Cardiac muscle cell (in vitro differentiated cells and primary cell): ENCODE results near the gene RAB36. TPM values are rescaled to one million over a fixed set of nuclear protein-coding genes. Genes with fewer than 3 reads are reported as not detected.

Source experiments
- DNase-seq, 2 donors: peaks; one replicate each; pipeline versions ENCODE4 v3.0.0 to v3.0.0-alpha.2; 2010 to 2017; ENCODE audit warnings: low read depth in 1 of 2, low spot score in 1 of 2
- H3K27ac ChIP-seq: fragments of 200-600 bp; sonication (generic); 2 replicates; pipeline ENCODE4 v1.5.1; 2016
- H3K27me3 ChIP-seq: fragments of 200-600 bp; sonication (generic); 2 replicates; pipeline ENCODE4 v1.6.0; 2016; ENCODE audit warnings: control low read depth
- H3K36me3 ChIP-seq: fragments of 200-600 bp; sonication (generic); 2 replicates; pipeline ENCODE4 v1.5.1; 2016; ENCODE audit warnings: control low read depth
- H3K4me1 ChIP-seq: fragments of 200-600 bp; sonication (generic); 2 replicates; pipeline ENCODE4 v1.8.1; 2017; ENCODE audit warnings: low read depth, mild to moderate bottlenecking, mixed run types
- H3K4me3 ChIP-seq: fragments of 200-600 bp; sonication (generic); 2 replicates; pipeline ENCODE4 v1.5.1; 2016; ENCODE audit warnings: mild to moderate bottlenecking
- H3K9me3 ChIP-seq: fragments of 200-600 bp; sonication (generic); 2 replicates; pipeline ENCODE4 v1.5.1; 2017; ENCODE audit warnings: low read depth, mild to moderate bottlenecking, control low read depth
- polyA plus RNA-seq: library from polyadenylated mRNA; unstranded; fragments of >200 nt; fragmentation: Nextera tagmentation; extraction: Ambion mirVana; gene quantifications from 2 replicates; pipeline ENCODE4 v1.2.1, GENCODE V29; 2016
- total RNA-seq: library from RNA; depleted of rRNA; stranded (reverse); fragments of >200 nt; gene quantifications from 2 replicates; pipeline ENCODE4 v1.2.3, GENCODE V29; 2016
- TF ChIP-seq, protein P1 (sequence below): IDR thresholded peaks from 2 replicates; pipeline ENCODE4 v1.5.1; 2012; ENCODE audit warnings: low read depth, mild to moderate bottlenecking, low read length

Gene RAB36
- total and polyA plus RNA-seq, 2 experiments from 2014 or later: 2.9 to 6.7 TPM

DNA sequence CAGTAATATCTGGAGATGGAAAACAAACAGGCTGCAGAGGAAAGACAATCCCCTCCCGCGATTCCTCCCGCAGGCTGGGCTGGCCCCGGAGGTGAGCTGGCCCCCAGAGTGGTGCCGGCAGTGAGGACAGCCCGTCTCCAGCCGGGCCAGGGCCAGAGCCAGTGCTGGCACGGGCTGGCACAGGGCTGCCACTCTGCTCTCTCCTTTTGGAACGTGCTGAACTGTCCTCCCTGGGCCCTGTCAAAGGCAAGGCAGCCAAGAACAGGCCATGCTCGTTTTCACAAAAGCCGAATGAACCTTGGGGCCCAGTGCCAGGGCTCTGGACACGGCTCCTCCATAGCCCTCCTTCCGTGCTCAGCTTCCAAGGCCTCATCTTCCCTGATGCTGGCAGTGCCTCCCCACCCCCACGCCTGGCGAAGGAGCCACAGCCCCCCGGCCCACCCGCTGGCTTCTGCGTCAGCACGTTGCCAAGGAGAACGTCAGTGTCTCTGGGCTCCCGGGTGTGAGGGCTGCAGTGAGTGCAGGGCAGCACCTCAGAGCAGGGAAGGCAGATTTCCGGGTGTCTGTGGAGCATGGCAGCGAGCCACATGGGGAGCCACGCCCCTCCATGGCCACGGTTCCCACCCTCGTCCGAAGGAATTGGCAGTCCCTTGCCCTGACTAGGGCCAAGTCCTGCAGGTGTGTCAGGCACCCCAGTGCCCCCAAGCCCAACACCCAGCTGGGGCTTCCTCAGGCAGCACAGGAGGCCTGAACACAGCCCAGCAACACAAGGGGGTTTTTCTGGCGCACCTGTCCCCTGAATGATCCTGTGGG is 46.4 kb upstream of the RAB36 start:
- no peak overlapping the region for H3K4me3 ChIP-seq
- H3K36me3 ChIP-seq: no peaks in the 10 kb centered on the region
- no peaks in the 10 kb centered on the region for H3K9me3 ChIP-seq
- no peak for DNase-seq
- H3K27me3 ChIP-seq: no peaks in the 10 kb centered on the region
- H3K4me1 ChIP-seq: no peaks in the 10 kb centered on the region
- TF ChIP-seq, protein P1, sequence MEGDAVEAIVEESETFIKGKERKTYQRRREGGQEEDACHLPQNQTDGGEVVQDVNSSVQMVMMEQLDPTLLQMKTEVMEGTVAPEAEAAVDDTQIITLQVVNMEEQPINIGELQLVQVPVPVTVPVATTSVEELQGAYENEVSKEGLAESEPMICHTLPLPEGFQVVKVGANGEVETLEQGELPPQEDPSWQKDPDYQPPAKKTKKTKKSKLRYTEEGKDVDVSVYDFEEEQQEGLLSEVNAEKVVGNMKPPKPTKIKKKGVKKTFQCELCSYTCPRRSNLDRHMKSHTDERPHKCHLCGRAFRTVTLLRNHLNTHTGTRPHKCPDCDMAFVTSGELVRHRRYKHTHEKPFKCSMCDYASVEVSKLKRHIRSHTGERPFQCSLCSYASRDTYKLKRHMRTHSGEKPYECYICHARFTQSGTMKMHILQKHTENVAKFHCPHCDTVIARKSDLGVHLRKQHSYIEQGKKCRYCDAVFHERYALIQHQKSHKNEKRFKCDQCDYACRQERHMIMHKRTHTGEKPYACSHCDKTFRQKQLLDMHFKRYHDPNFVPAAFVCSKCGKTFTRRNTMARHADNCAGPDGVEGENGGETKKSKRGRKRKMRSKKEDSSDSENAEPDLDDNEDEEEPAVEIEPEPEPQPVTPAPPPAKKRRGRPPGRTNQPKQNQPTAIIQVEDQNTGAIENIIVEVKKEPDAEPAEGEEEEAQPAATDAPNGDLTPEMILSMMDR: no peak
- no peak overlapping the region for H3K27ac ChIP-seq

DNA sequence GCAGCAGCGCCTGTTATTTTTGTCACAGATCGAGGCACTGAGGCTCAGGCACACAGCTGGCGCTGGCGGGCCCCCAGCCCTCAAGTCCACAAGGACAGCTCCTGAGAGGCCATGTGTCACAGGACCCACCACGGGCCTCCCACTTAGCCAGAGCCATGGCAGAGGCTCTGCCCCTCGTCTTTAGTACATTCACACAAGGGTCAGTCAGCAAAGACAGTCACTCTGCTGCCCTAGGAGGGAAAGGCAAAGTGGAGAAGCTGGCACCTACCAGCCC is 45.8 kb upstream of the RAB36 start:
- Histone ChIP-seq H3K9me3 (no peaks in the 10 kb centered on the region), H3K27me3 (no peaks in the 10 kb centered on the region), H3K36me3 (no peaks in the 10 kb centered on the region), H3K4me3 (no peak overlapping the region), H3K27ac (no peak overlapping the region), H3K4me1 (no peaks in the 10 kb centered on the region)
- TF ChIP-seq, protein P1: no peak
- peak in 1 of 2 donors; percentile 9 for DNase-seq

DNA sequence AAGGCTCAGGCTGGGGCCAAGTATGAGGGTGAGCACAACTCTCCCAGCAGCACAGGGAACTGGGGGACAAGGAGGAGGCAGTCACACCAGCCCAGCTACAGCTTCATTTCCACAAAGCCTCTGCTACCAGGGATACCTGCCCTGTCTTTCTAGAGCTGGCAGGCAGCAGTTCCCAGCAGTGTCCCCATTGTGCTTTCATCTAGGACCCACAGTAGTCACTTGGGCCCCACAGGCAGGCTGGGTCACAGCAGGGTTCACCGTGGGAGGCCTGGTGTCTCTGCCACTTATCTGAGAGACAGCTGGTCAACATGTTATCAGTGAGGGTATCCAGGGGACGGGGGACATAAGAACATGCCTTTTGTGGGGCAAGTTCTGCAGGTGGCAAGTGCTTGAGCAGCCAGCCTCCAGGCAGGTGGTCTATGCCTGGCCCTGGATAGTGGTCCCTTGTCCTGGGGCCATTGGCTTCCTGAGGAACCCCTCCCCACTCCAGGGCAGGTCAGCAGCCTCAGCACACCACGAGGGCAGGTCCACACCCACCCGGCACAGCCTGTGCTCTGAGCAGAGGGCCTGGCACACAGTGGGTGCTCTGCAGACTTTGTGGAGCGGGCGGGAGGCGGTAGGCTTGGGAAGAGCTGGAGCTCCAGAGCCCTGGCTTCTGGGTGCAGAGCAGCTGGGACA is 45.0 kb upstream of the RAB36 start:
- H3K4me3 ChIP-seq: no peak overlapping the region
- TF ChIP-seq, protein P1: no peak
- no peaks in the 10 kb centered on the region for H3K4me1 ChIP-seq
- no peak overlapping the region for H3K27ac ChIP-seq
- no peak for DNase-seq
- no peaks in the 10 kb centered on the region for H3K27me3 ChIP-seq
- no peaks in the 10 kb centered on the region for H3K36me3 ChIP-seq
- H3K9me3 ChIP-seq: no peaks in the 10 kb centered on the region

DNA sequence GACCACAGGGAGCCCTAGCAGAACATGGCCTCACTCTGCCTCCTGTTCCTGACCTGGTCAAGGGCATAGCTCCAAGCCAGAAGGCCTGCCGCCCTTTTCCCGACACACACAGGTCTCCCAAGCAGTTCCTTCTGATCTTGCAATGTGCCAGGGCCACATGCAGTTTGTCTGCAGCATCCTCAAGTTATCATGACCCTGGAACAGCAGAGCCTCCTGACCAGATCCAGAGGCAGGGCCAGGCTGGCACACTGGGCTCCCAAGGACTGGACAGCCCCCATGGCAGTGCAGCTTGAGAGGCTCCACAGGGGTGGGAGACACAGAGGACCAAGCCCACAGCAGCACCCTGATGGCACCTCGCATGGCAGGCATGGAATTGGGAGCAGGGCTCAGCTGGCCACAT is 43.8 kb upstream of the RAB36 start:
- H3K36me3 ChIP-seq: no peaks in the 10 kb centered on the region
- H3K27me3 ChIP-seq: no peaks in the 10 kb centered on the region
- H3K4me3 ChIP-seq: no peak overlapping the region
- H3K27ac ChIP-seq: no peak overlapping the region
- DNase-seq: no peak
- H3K4me1 ChIP-seq: no peaks in the 10 kb centered on the region
- TF ChIP-seq, protein P1: no peak
- no peaks in the 10 kb centered on the region for H3K9me3 ChIP-seq

DNA sequence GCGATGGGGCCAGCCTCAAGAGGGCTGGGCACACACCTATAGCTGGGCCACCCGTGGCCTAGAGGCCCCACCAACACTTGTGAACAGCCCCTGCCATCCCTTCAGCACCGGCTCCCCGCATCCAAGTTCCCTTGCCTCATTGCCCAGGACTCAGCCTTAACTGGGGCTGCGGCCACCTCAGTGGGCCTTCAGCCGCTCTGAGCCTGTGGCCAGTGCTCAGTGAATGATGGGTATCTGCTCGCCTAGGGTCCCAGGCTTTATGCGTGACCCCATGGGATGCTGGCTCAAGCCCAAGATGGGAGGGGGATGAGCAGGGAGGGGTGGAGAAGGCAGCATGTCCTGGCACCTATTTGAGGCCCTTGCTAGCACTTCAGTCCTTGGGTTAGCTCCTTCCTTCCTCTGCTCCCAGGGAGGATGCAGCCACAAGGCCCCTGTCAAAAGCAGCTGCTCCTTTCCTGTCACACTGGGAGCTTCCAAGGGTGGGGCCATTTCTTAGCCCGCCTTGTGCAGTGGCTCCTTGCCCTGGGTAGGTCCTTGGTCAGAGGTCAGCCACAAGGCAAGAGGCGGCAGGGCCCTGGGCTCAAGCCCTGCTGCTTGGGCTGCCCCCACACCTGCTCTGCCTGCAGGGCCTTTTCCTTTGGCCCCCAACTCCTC is 43.1 kb upstream of the RAB36 start:
- no peaks in the 10 kb centered on the region for H3K9me3 ChIP-seq
- no peak overlapping the region for H3K4me3 ChIP-seq
- H3K36me3 ChIP-seq: no peaks in the 10 kb centered on the region
- TF ChIP-seq, protein P1: no peak
- no peaks in the 10 kb centered on the region for H3K27me3 ChIP-seq
- DNase-seq: no peak
- H3K27ac ChIP-seq: no peak overlapping the region
- no peaks in the 10 kb centered on the region for H3K4me1 ChIP-seq
